Left ventricle myocardium inferior (tissue), 1 donor: Measurements from ENCODE around the gene SYT11. TPM values are rescaled to one million over a fixed set of nuclear protein-coding genes. Genes with fewer than 3 reads are reported as not detected.

Experiments
- DNase-seq: peaks from one replicate; pipeline ENCODE4 v3.0.0-alpha.2; 2020
- H3K27ac ChIP-seq: fragments of 200-600 bp; replicated peaks from 2 replicates; pipeline ENCODE4 v1.8.0; 2021
- H3K27me3 ChIP-seq: fragments of 200-600 bp; 2 replicates; pipeline ENCODE4 v1.8.0; 2021; ENCODE audit warnings: low read depth
- H3K36me3 ChIP-seq: fragments of 200-600 bp; 2 replicates; pipeline ENCODE4 v1.8.0; 2021
- H3K4me1 ChIP-seq: fragments of 200-600 bp; 2 replicates; pipeline ENCODE4 v1.8.0; 2021
- H3K4me3 ChIP-seq: fragments of 200-600 bp; 2 replicates; pipeline ENCODE4 v1.8.0; 2021; ENCODE audit warnings: mild to moderate bottlenecking, moderate library complexity
- H3K9me3 ChIP-seq: fragments of 200-600 bp; replicated peaks from 2 replicates; pipeline ENCODE4 v1.8.0; 2021
- CTCF ChIP-seq: fragments of 200-600 bp; IDR thresholded peaks from 2 replicates; pipeline ENCODE4 v1.8.0; 2021; ENCODE audit warnings: antibody characterized with exemption, mild to moderate bottlenecking, borderline replicate concordance
- intact Hi-C: fragments of 100-400 bp; cut with micrococcal nuclease; formaldehyde crosslinking; loops from one replicate; pipeline ENCODE4 v1.11.0; 2022
- total RNA-seq: library from RNA; stranded (reverse); fragmentation: NEBNext Ultra II Directional; extraction: Animal tissue kit (Norgen Biotek cat#: 25700); gene quantifications from one replicate; pipeline ENCODE4 v1.2.1, GENCODE V29; 2021
- donor health status: DM: no; HTN: yes; CAD: no; lungs with severe emphysema.

SYT11 gene
- total RNA-seq, 1 donor from 2014 or later, result 11.1 TPM

GRCh38 chr1:155858800-155859233 lies 550 bp upstream of the SYT11 start:
- TF ChIP-seq CTCF, result no peak
- H3K4me1 ChIP-seq, result peaks cover 54% of the 10 kb centered on the region
- DNase-seq, result peak; percentile 15
- H3K36me3 ChIP-seq, result peaks cover 9% of the 10 kb centered on the region
- H3K27me3 ChIP-seq, result no peaks in the 10 kb centered on the region
- H3K9me3 ChIP-seq, result no peaks in the 10 kb centered on the region
- H3K27ac ChIP-seq, result peak overlapping the region; percentile 90
- peak overlapping the region; percentile 67 for H3K4me3 ChIP-seq
- intact Hi-C loops, result no loop called here

GRCh38 chr1:155859881-155860871 lies 809 bp downstream of the SYT11 start:
- peak; percentile 88 for DNase-seq
- H3K4me1 ChIP-seq, result peaks cover 54% of the 10 kb centered on the region
- H3K27ac ChIP-seq, result peak overlapping the region; percentile 90
- no peaks in the 10 kb centered on the region for H3K9me3 ChIP-seq
- H3K4me3 ChIP-seq, result peak overlapping the region; percentile 67
- TF ChIP-seq CTCF, result no peak
- intact Hi-C loops, result no loop called here
- H3K36me3 ChIP-seq, result no peaks in the 10 kb centered on the region
- no peaks in the 10 kb centered on the region for H3K27me3 ChIP-seq

GRCh38 chr1:155860970-155861510 lies 1.7 kb downstream of the SYT11 start:
- peaks cover 50% of the 10 kb centered on the region for H3K4me1 ChIP-seq
- no peaks in the 10 kb centered on the region for H3K27me3 ChIP-seq
- no peak for TF ChIP-seq CTCF
- H3K36me3 ChIP-seq, result no peaks in the 10 kb centered on the region
- H3K4me3 ChIP-seq, result peak overlapping the region; percentile 67
- no peak for DNase-seq
- peak overlapping the region; percentile 90 for H3K27ac ChIP-seq
- H3K9me3 ChIP-seq, result no peaks in the 10 kb centered on the region
- intact Hi-C loops, result no loop called here

- intact Hi-C loops, result no loop called here
- no peak for DNase-seq
- TF ChIP-seq CTCF, result no peak
These were observed 2.5 kb downstream of the SYT11 start for GRCh38 chr1:155861896-155862295.

GRCh38 chr1:155864393-155864792 lies 5.0 kb downstream of the SYT11 start:
- Histone ChIP-seq H3K36me3 (peaks cover 9% of the 10 kb centered on the region), H3K9me3 (no peaks in the 10 kb centered on the region), H3K27ac (no peak overlapping the region), H3K4me3 (no peak overlapping the region), H3K4me1 (peaks cover 22% of the 10 kb centered on the region), H3K27me3 (no peaks in the 10 kb centered on the region)
- intact Hi-C loops, result no loop called here
- TF ChIP-seq CTCF, result no peak
- DNase-seq, result no peak

More at GRCh38 chr1:155861896-155862295, 2.5 kb downstream of the SYT11 start:
- Histone ChIP-seq H3K9me3 (no peaks in the 10 kb centered on the region), H3K27me3 (no peaks in the 10 kb centered on the region), H3K27ac (peak overlapping the region; percentile 90), H3K4me1 (peaks cover 41% of the 10 kb centered on the region), H3K4me3 (no peak overlapping the region), H3K36me3 (no peaks in the 10 kb centered on the region)
